CD14-positive monocyte (primary cell): ENCODE measurements around the gene CDKN2B-AS1. TPM values are rescaled to one million over a fixed set of nuclear protein-coding genes. Genes with fewer than 3 reads are reported as not detected.

Experiments used
- DNase-seq, 3 donors: peaks; one replicate each; pipeline ENCODE4 v3.0.0-alpha.2; 2011 to 2022
- H2AFZ ChIP-seq: 2 replicates; pipeline ENCODE4 v1.6.0; 2012; ENCODE audit warnings: mild to moderate bottlenecking, low read depth, low read length, inconsistent platforms; ENCODE audit not compliant: insufficient read depth, poor library complexity, severe bottlenecking
- H3K27ac ChIP-seq, 2 donors: 1 replicate in 1 of 2; 2 replicates in 1 of 2; pipeline ENCODE4 v1.5.1; 2012 to 2013; ENCODE audit warnings: low read length in 2 of 2, control low read depth in 1 of 2, inconsistent platforms in 1 of 2, low read depth in 1 of 2, mild to moderate bottlenecking in 1 of 2
- H3K27me3 ChIP-seq, 2 donors: one replicate each; pipeline versions ENCODE4 v1.6.0 to v1.6.1; 2011 to 2013; ENCODE audit warnings: low read length in 2 of 2; ENCODE audit not compliant: control insufficient read depth in 2 of 2, insufficient read depth in 2 of 2
- H3K36me3 ChIP-seq, 2 donors: replicated peaks in 1 of 2; 1 replicate in 1 of 2; 2 replicates in 1 of 2; pipeline versions ENCODE4 v1.5.1 to v1.6.1; 2012 to 2013; ENCODE audit warnings: low read length in 2 of 2, control low read depth in 1 of 2, inconsistent platforms in 1 of 2, mild to moderate bottlenecking in 1 of 2; ENCODE audit not compliant: insufficient read depth in 2 of 2, control insufficient read depth in 1 of 2
- H3K4me1 ChIP-seq, 2 donors: 1 replicate in 1 of 2; 2 replicates in 1 of 2; pipeline versions ENCODE4 v1.5.1 to v1.6.1; 2012 to 2013; ENCODE audit warnings: low read length in 2 of 2, control low read depth in 1 of 2, inconsistent platforms in 1 of 2, mild to moderate bottlenecking in 1 of 2, moderate library complexity in 1 of 2; ENCODE audit not compliant: insufficient read depth in 2 of 2, control insufficient read depth in 1 of 2
- H3K4me2 ChIP-seq: replicated peaks from 2 replicates; pipeline ENCODE3; 2012; ENCODE audit warnings: low read length, moderate library complexity, mild to moderate bottlenecking; ENCODE audit not compliant: poor library complexity, severe bottlenecking; ENCODE audit errors: extremely low read depth
- H3K4me3 ChIP-seq, 3 experiments: fragments of 200-600 bp in 1 of 3; sonication (generic) in 1 of 3; replicated peaks in 1 of 3; 1 replicate in 2 of 3; 2 replicates in 1 of 3; pipeline ENCODE4 v1.5.1; 2011 to 2013; ENCODE audit warnings: low read length in 3 of 3, mild to moderate bottlenecking in 3 of 3, control low read depth in 2 of 3, low read depth in 2 of 3, inconsistent platforms in 1 of 3, moderate library complexity in 1 of 3
- H3K79me2 ChIP-seq: 2 replicates; pipeline ENCODE4 v1.6.0; 2012; ENCODE audit warnings: mild to moderate bottlenecking, control low read depth, inconsistent platforms, low read length, moderate library complexity; ENCODE audit not compliant: insufficient read depth
- H3K9ac ChIP-seq: 2 replicates; pipeline ENCODE4 v1.6.0; 2017; ENCODE audit warnings: low read length, mild to moderate bottlenecking; ENCODE audit not compliant: insufficient read depth, poor library complexity, severe bottlenecking
- H3K9me3 ChIP-seq, 2 donors: replicated peaks in 1 of 2; 1 replicate in 1 of 2; 2 replicates in 1 of 2; pipeline versions ENCODE4 v1.5.1 to v1.6.1; 2012 to 2013; ENCODE audit warnings: low read length in 2 of 2, control low read depth in 1 of 2; ENCODE audit not compliant: control insufficient read depth in 1 of 2, insufficient read depth in 1 of 2
- H4K20me1 ChIP-seq: 2 replicates; pipeline ENCODE4 v1.6.0; 2012; ENCODE audit warnings: mild to moderate bottlenecking, low read length, control low read depth, moderate library complexity; ENCODE audit not compliant: insufficient read depth
- H3K27ac Mint-ChIP-seq, 7 donors: one replicate each; pipeline ENCODE4 v1.8.0; 2020; ENCODE audit warnings: mild to moderate bottlenecking in 7 of 7, mixed read lengths in 7 of 7, moderate library complexity in 6 of 7, inconsistent platforms in 2 of 7
- H3K27me3 Mint-ChIP-seq, 3 donors: one replicate each; pipeline ENCODE4 v1.8.0; 2021 to 2022; ENCODE audit warnings: low read depth in 3 of 3, mild to moderate bottlenecking in 3 of 3, mixed read lengths in 3 of 3, moderate library complexity in 3 of 3, inconsistent platforms in 1 of 3
- H3K36me3 Mint-ChIP-seq, 2 donors: one replicate each; pipeline ENCODE4 v1.8.0; 2020; ENCODE audit warnings: mixed read lengths in 2 of 2, inconsistent platforms in 1 of 2, mild to moderate bottlenecking in 1 of 2
- H3K4me1 Mint-ChIP-seq: one replicate; pipeline ENCODE4 v1.8.0; 2020; ENCODE audit warnings: mild to moderate bottlenecking, mixed read lengths
- H3K4me3 Mint-ChIP-seq, 2 donors: one replicate each; pipeline ENCODE4 v1.8.0; 2020; ENCODE audit warnings: mild to moderate bottlenecking in 2 of 2, mixed read lengths in 2 of 2, moderate library complexity in 1 of 2
- H3K9me3 Mint-ChIP-seq, 7 donors: one replicate each; pipeline ENCODE4 v1.8.0; 2020 to 2022; ENCODE audit warnings: mixed read lengths in 7 of 7, mild to moderate bottlenecking in 6 of 7, moderate library complexity in 6 of 7, inconsistent platforms in 2 of 7
- WGBS: methylation state at CpG from one replicate; pipeline ENCODE4 v1.1.5; 2013; ENCODE audit warnings: missing lambda C conversion rate; ENCODE audit not compliant: insufficient coverage; 5-methylcytosine and 5-hydroxymethylcytosine counted together
- intact Hi-C, 2 donors: fragments of 100-400 bp; cut with micrococcal nuclease; formaldehyde crosslinking; loops; one replicate each; pipeline versions ENCODE4 v1.15.0 to v1.15.1; 2023
- polyA plus RNA-seq, 3 donors: library from polyadenylated mRNA; depleted of rRNA in 1 of 3; unstranded in 2 of 3; stranded (reverse) in 1 of 3; fragments of 300-500 nt in 2 of 3; fragments of >200 nt in 1 of 3; fragmentation: Illumina TruSeq in 2 of 3; gene quantifications; 1 replicate in 2 of 3; 2 replicates in 1 of 3; pipeline ENCODE4 v1.2.3, GENCODE V29; 2012 to 2021
- TF ChIP-seq, protein P1 (sequence below): fragments of 200-600 bp; IDR thresholded peaks from one replicate; pipeline ENCODE4 v1.8.0; 2022; ENCODE audit warnings: antibody characterized with exemption, mild to moderate bottlenecking

Gene CDKN2B-AS1
- polyA plus RNA-seq, 3 donors, result 0.35 to 0.55 (median 0.50) TPM

DNA sequence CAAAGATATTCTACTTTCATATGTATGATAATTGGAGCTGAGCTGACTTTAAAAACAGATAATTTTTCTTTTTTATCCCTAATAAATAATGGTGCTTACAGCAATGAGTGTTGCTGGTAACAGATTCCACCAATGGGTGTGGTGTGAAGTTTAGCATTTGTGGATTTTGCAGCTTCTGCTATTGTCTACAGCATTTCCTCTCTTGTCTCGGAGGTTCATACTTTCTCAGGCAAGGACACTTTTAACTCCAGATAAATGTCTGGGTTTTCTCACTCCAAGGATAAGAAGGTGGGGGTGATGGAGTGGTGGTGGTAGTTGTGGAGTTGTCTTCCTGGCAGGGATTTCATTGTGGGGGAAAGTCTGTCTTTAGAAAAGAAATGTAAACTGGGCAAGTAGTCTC, 134.5 kb downstream of the CDKN2B-AS1 start:
- no CpG with 5 or more reads among the region's 1 CpG for WGBS
- no peak for DNase-seq
- Histone ChIP-seq H3K9me3 (no peaks in the 10 kb centered on the region), H4K20me1 (no peaks in the 10 kb centered on the region), H3K27ac (no peak overlapping the region), H3K4me2 (peak overlapping the region; percentile 4), H3K36me3 (no peaks in the 10 kb centered on the region), H3K4me1 (peaks cover 2 to 8% of the 10 kb centered on the region in 2 donors), H2AFZ (peak overlapping the region; percentile 39), H3K4me3 (no peak overlapping the region), H3K27me3 (peaks cover 13 to 31% of the 10 kb centered on the region in 2 donors), H3K9ac (no peak overlapping the region), H3K79me2 (no peaks in the 10 kb centered on the region)
- Mint-ChIP-seq H3K36me3 (no peaks in the 10 kb centered on the region), H3K9me3 (peaks cover 0 to under 1% (median 0%) of the 10 kb centered on the region in 7 donors), H3K27me3 (peaks cover 18 to 27% (median 23%) of the 10 kb centered on the region in 3 donors), H3K27ac (peak overlapping the region in 2 of 7 donors; percentile 44 to 54), H3K4me1 (peaks cover 8% of the 10 kb centered on the region), H3K4me3 (peak overlapping the region in 1 of 2 donors; percentile 47)
- TF ChIP-seq, protein P1, sequence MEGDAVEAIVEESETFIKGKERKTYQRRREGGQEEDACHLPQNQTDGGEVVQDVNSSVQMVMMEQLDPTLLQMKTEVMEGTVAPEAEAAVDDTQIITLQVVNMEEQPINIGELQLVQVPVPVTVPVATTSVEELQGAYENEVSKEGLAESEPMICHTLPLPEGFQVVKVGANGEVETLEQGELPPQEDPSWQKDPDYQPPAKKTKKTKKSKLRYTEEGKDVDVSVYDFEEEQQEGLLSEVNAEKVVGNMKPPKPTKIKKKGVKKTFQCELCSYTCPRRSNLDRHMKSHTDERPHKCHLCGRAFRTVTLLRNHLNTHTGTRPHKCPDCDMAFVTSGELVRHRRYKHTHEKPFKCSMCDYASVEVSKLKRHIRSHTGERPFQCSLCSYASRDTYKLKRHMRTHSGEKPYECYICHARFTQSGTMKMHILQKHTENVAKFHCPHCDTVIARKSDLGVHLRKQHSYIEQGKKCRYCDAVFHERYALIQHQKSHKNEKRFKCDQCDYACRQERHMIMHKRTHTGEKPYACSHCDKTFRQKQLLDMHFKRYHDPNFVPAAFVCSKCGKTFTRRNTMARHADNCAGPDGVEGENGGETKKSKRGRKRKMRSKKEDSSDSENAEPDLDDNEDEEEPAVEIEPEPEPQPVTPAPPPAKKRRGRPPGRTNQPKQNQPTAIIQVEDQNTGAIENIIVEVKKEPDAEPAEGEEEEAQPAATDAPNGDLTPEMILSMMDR, result no peak
- intact Hi-C loops, result no loop called here

GRCh38 chr9:22129633-22130032, 135.0 kb downstream of the CDKN2B-AS1 start:
- no peaks in the 10 kb centered on the region for H3K9me3 ChIP-seq
- no peak overlapping the region for H3K27ac ChIP-seq
- peak overlapping the region in 1 of 7 donors; percentile 44 for H3K27ac Mint-ChIP-seq
- H3K4me1 Mint-ChIP-seq, result peaks cover 8% of the 10 kb centered on the region
- H3K36me3 Mint-ChIP-seq, result no peaks in the 10 kb centered on the region
- peaks cover 2 to 8% of the 10 kb centered on the region in 2 donors for H3K4me1 ChIP-seq
- no peak overlapping the region for H3K9ac ChIP-seq
- no peak overlapping the region for H3K4me3 ChIP-seq
- WGBS, result 80% methylated on average over 1 of the region's 3 CpGs
- no peaks in the 10 kb centered on the region for H3K79me2 ChIP-seq
- H3K9me3 Mint-ChIP-seq, result no peaks in the 10 kb centered on the region
- H3K27me3 Mint-ChIP-seq, result peaks cover 19 to 29% (median 28%) of the 10 kb centered on the region in 3 donors
- peaks cover 13 to 36% of the 10 kb centered on the region in 2 donors for H3K27me3 ChIP-seq
- DNase-seq, result no peak
- no peaks in the 10 kb centered on the region for H4K20me1 ChIP-seq
- H3K4me2 ChIP-seq, result no peak overlapping the region
- intact Hi-C loops, result no loop called here
- no peak overlapping the region for H2AFZ ChIP-seq
- TF ChIP-seq, protein P1, result no peak
- H3K36me3 ChIP-seq, result no peaks in the 10 kb centered on the region
- H3K4me3 Mint-ChIP-seq, result peak overlapping the region in 1 of 2 donors; percentile 47
